22Rv1 (cell line): ENCODE results near the gene DNM1.

Experiments
- ZFX ChIP-seq: fragments of 450-650 bp; IDR thresholded peaks from 2 replicates; pipeline ENCODE4 v1.6.1; 2017; ENCODE audit warnings: antibody characterized with exemption, borderline replicate concordance
- TF ChIP-seq, protein P1 (sequence below): fragments of 450-650 bp; IDR thresholded peaks from 2 replicates; pipeline ENCODE4 v1.5.1; 2017; ENCODE audit warnings: mild to moderate bottlenecking

GRCh38 chr9:128254362-128254761, 51.2 kb downstream of the DNM1 start:
- TF ChIP-seq, protein P1, sequence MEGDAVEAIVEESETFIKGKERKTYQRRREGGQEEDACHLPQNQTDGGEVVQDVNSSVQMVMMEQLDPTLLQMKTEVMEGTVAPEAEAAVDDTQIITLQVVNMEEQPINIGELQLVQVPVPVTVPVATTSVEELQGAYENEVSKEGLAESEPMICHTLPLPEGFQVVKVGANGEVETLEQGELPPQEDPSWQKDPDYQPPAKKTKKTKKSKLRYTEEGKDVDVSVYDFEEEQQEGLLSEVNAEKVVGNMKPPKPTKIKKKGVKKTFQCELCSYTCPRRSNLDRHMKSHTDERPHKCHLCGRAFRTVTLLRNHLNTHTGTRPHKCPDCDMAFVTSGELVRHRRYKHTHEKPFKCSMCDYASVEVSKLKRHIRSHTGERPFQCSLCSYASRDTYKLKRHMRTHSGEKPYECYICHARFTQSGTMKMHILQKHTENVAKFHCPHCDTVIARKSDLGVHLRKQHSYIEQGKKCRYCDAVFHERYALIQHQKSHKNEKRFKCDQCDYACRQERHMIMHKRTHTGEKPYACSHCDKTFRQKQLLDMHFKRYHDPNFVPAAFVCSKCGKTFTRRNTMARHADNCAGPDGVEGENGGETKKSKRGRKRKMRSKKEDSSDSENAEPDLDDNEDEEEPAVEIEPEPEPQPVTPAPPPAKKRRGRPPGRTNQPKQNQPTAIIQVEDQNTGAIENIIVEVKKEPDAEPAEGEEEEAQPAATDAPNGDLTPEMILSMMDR, result no peak
- no peak for TF ChIP-seq ZFX
